SK-N-SH (cell line): ENCODE measurements around the gene GAB1. TPM values are rescaled to one million over a fixed set of nuclear protein-coding genes. Genes with fewer than 3 reads are reported as not detected.
A peak's percentile ranks its signal among the peaks of the same experiment; 100 is the strongest.

ENCODE experiments used
- CTCF ChIA-PET: fragments of 300-600, 350-600 bp; formaldehyde crosslinking; extraction: SDS; loops from one replicate; lab custom pipeline; 2021; lab: Yijun Ruan, JAX
- POLR2A ChIA-PET: fragments of 350-600 bp; sonication (Branson Sonifier 250); formaldehyde crosslinking; extraction: SDS; loops from one replicate; lab custom pipeline; 2020; ENCODE audit warnings: antibody characterized with exemption, inconsistent platforms; lab: Yijun Ruan, JAX
- DNase-seq: peaks from one replicate; pipeline ENCODE4 v3.0.0; 2012
- H2AFZ ChIP-seq: fragments of 200-600 bp; sonication (generic); 2 replicates; pipeline ENCODE4 v1.8.1; 2016; ENCODE audit warnings: antibody characterized with exemption, mild to moderate bottlenecking, low read depth
- H3F3A ChIP-seq: fragments of 200-600 bp; sonication (generic); replicated peaks from 2 replicates; pipeline ENCODE3; 2016; ENCODE audit warnings: antibody characterized with exemption, mild to moderate bottlenecking; ENCODE audit not compliant: insufficient read depth
- H3K27ac ChIP-seq, 2 experiments: fragments of 200-500 bp in 1 of 2; fragments of 200-600 bp in 1 of 2; sonication (Bioruptor generic) in 1 of 2; sonication (generic), shearing (Covaris generic) in 1 of 2; 2 replicates each; pipeline versions ENCODE4 v1.5.1 to v1.6.1; 2014 to 2016; ENCODE audit warnings: low read depth in 2 of 2, inconsistent platforms in 1 of 2, low read length in 1 of 2, mild to moderate bottlenecking in 1 of 2, mixed read lengths in 1 of 2
- H3K27me3 ChIP-seq: fragments of 200-600 bp; sonication (generic), shearing (Covaris generic); 2 replicates; pipeline ENCODE4 v1.6.1; 2016; ENCODE audit warnings: mixed run types; ENCODE audit not compliant: insufficient read depth
- H3K36me3 ChIP-seq, 2 experiments: fragments of 200-500 bp in 1 of 2; fragments of 200-600 bp in 1 of 2; sonication (Bioruptor generic) in 1 of 2; sonication (generic) in 1 of 2; replicated peaks in 1 of 2; 2 replicates each; pipeline versions ENCODE3 to v1.5.1; 2014 to 2016; ENCODE audit warnings: low read length in 1 of 2, mild to moderate bottlenecking in 1 of 2; ENCODE audit not compliant: insufficient read depth in 2 of 2, control insufficient read depth in 1 of 2
- H3K4me1 ChIP-seq, 2 experiments: fragments of 200-500 bp in 1 of 2; fragments of 200-600 bp in 1 of 2; sonication (Bioruptor generic) in 1 of 2; sonication (generic), shearing (Covaris generic) in 1 of 2; 2 replicates each; pipeline versions ENCODE4 v1.5.1 to v1.6.1; 2014 to 2016; ENCODE audit warnings: low read depth in 1 of 2, low read length in 1 of 2, mixed run types in 1 of 2; ENCODE audit not compliant: insufficient read depth in 2 of 2, control insufficient read depth in 1 of 2
- H3K4me2 ChIP-seq: fragments of 200-600 bp; sonication (generic), shearing (Covaris generic); 2 replicates; pipeline ENCODE4 v1.6.1; 2017; ENCODE audit warnings: mixed run types
- H3K4me3 ChIP-seq, 2 experiments: fragments of 200-500 bp in 1 of 2; fragments of 200-600 bp in 1 of 2; sonication (Bioruptor generic) in 1 of 2; sonication (generic), shearing (Covaris generic) in 1 of 2; 2 replicates each; pipeline versions ENCODE4 v1.5.1 to v1.8.1; 2014 to 2016; ENCODE audit warnings: low read depth in 2 of 2, inconsistent platforms in 1 of 2, low read length in 1 of 2, mild to moderate bottlenecking in 1 of 2, mixed read lengths in 1 of 2, moderate library complexity in 1 of 2
- H3K79me2 ChIP-seq: fragments of 200-600 bp; sonication (generic); 2 replicates; pipeline ENCODE4 v1.8.1; 2017; ENCODE audit warnings: mild to moderate bottlenecking; ENCODE audit not compliant: insufficient read depth
- H3K9ac ChIP-seq: fragments of 200-600 bp; sonication (generic); 2 replicates; pipeline ENCODE4 v1.6.1; 2017; ENCODE audit warnings: mixed run types
- H3K9me2 ChIP-seq: fragments of 200-600 bp; sonication (generic); 2 replicates; pipeline ENCODE4 v1.6.1; 2017; ENCODE audit warnings: mixed run types
- H3K9me3 ChIP-seq: fragments of 200-600 bp; sonication (generic); 2 replicates; pipeline ENCODE4 v1.6.1; 2017; ENCODE audit warnings: mixed run types, mild to moderate bottlenecking, moderate library complexity
- H4K20me1 ChIP-seq: fragments of 200-600 bp; sonication (generic); 2 replicates; pipeline ENCODE4 v1.6.1; 2017; ENCODE audit warnings: mild to moderate bottlenecking, mixed run types; ENCODE audit not compliant: insufficient read depth
- RAD21 ChIP-seq: IDR thresholded peaks from 2 replicates; pipeline ENCODE4 v1.6.1; 2012; ENCODE audit warnings: mild to moderate bottlenecking, low read length
- TAF1 ChIP-seq: IDR thresholded peaks from 2 replicates; pipeline ENCODE4 v1.6.1; 2012; ENCODE audit warnings: low read depth, mild to moderate bottlenecking, low read length, moderate library complexity, borderline replicate concordance
- TEAD4 ChIP-seq: IDR thresholded peaks from 2 replicates; pipeline ENCODE4 v1.4.0; 2012; ENCODE audit warnings: mild to moderate bottlenecking, borderline replicate concordance; ENCODE audit not compliant: insufficient read depth
- YY1 ChIP-seq: IDR thresholded peaks from 2 replicates; pipeline ENCODE4 v1.4.0; 2012; ENCODE audit warnings: low read depth, mild to moderate bottlenecking
- WGBS: methylation state at CpG from one replicate; pipeline ENCODE4 v1.1.6; 2017; ENCODE audit warnings: low lambda C conversion rate; 5-methylcytosine and 5-hydroxymethylcytosine counted together
- polyA plus RNA-seq, 3 experiments: library from polyadenylated mRNA; depleted of rRNA; stranded (reverse); fragments of >200 nt; gene quantifications; 2 replicates each; pipeline ENCODE4 v1.2.3, GENCODE V29; 2012
- TF ChIP-seq, protein P1 (sequence below): fragments of 200-600 bp; sonication (generic); IDR thresholded peaks from 2 replicates; pipeline ENCODE4 v1.6.1; 2017; ENCODE audit warnings: antibody characterized with exemption, mild to moderate bottlenecking, moderate library complexity
- TF ChIP-seq, protein P2 (sequence below): IDR thresholded peaks from 2 replicates; pipeline ENCODE4; 2012

The GAB1 gene
- polyA plus RNA-seq, 1 of the 3 experiments (the other 2 are of a cell fraction) = 3.7 TPM

DNA sequence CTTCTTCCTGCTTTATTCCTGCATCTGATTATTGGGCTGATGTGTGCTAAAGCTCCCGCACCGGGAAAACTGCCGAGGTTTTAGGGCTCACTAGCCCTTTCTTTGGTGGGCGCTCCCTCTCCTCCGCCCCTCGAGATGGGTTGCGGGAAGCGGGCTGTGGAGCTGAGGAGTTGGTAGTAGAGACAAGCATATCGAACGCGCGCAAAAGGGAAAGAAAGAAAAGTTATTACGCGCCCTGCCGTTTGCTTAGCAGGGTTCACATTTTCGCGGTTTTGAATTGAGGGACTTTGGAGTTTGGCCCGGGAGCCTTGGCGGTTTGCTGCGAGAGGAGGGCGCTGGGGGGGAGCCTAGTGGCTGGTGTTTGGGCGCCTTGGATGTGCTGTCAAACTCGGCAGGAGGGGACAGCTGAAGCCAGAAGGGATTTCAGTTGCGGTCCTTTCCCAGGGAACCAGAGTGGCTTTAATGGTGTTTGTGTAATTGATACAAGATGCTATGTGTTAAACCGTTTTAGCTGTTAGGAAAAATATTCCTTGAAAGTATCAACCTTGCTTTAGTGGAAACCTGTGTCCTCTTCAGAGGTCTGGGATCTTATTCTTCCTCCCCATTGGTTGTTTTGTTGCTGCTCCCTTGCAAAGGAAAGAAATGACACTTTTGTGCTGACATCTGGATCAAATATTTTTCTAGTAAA lies 1.1 kb downstream of the GAB1 start:
- Histone ChIP-seq H3K36me3 (no peaks in the 10 kb centered on the region), H3K9ac (peak overlapping the region; percentile 88), H3K9me3 (no peaks in the 10 kb centered on the region), H3K9me2 (no peaks in the 10 kb centered on the region), H3K4me2 (peak overlapping the region; percentile 100), H3K27me3 (no peaks in the 10 kb centered on the region), H3K4me1 (peaks cover 5 to 6% of the 10 kb centered on the region in 2 experiments; a peak in 3 of 4 replicates), H2AFZ (peak overlapping the region; percentile 73), H3K4me3 (peak overlapping the region; percentile 82 to 98), H3K79me2 (peaks cover 54% of the 10 kb centered on the region; the same call in 1 of the 2 replicates), H3F3A (peaks cover 11% of the 10 kb centered on the region), H3K27ac (peak overlapping the region; percentile 90 to 91; a peak in 3 of 4 replicates), H4K20me1 (peaks cover 35% of the 10 kb centered on the region)
- TF ChIP-seq YY1 = no peak
- TF ChIP-seq RAD21 = peak; percentile 18
- TF ChIP-seq, protein P1, sequence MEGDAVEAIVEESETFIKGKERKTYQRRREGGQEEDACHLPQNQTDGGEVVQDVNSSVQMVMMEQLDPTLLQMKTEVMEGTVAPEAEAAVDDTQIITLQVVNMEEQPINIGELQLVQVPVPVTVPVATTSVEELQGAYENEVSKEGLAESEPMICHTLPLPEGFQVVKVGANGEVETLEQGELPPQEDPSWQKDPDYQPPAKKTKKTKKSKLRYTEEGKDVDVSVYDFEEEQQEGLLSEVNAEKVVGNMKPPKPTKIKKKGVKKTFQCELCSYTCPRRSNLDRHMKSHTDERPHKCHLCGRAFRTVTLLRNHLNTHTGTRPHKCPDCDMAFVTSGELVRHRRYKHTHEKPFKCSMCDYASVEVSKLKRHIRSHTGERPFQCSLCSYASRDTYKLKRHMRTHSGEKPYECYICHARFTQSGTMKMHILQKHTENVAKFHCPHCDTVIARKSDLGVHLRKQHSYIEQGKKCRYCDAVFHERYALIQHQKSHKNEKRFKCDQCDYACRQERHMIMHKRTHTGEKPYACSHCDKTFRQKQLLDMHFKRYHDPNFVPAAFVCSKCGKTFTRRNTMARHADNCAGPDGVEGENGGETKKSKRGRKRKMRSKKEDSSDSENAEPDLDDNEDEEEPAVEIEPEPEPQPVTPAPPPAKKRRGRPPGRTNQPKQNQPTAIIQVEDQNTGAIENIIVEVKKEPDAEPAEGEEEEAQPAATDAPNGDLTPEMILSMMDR = peak; percentile 12; the same call in 1 of the 2 replicates
- 0 out of 2 replicates have a peak, but pooled peaks have one; percentile 16 for TF ChIP-seq TAF1
- under 1% methylated on average over 21 of the region's 25 CpGs for WGBS
- POLR2A ChIA-PET = interaction anchor here (1.4 to 1.5 kb wide), 3 partner anchors 14 to 176 kb away, joined by 4 to 6 read pairs (median 5); partner anchors contain the start of gene SMARCA5
- CTCF ChIA-PET = interaction anchor here (0.7 to 3.0 kb wide), 12 partner anchors 9 to 147 kb away, joined by 3 to 8 read pairs (median 3); no protein-coding TSS in a partner anchor
- DNase-seq = peak; percentile 37

DNA sequence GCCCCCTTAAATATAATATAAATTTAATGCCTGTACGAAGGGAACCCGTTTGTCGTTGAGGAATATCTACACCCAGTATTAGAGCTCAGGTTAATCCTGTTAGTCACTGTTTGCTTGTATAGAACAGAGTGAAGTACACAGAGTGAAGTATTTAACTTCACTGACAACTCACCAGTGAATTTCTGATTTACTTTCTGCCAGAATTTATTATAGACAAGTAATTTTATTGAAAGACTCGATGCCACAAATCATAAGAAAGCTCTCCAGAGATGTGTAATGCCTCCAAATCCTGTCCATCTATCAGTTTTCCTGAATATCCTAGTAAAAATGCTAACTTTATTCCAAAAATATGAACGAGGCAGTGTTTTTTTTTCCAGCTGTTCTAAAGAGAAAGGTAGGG lies 1.6 kb downstream of the GAB1 start:
- Histone ChIP-seq H3K9ac (peak overlapping the region; percentile 88; the same call in 1 of the 2 replicates), H2AFZ (peak overlapping the region; percentile 73; the same call in 1 of the 2 replicates), H3K9me2 (no peaks in the 10 kb centered on the region), H3K4me2 (peak overlapping the region; percentile 100), H3K27ac (no peak overlapping the region), H4K20me1 (peaks cover 35% of the 10 kb centered on the region), H3K27me3 (no peaks in the 10 kb centered on the region), H3K36me3 (no peaks in the 10 kb centered on the region), H3K79me2 (peaks cover 59% of the 10 kb centered on the region), H3K4me3 (peak overlapping the region; percentile 82 to 98; a peak in 2 of 4 replicates), H3F3A (peaks cover 6% of the 10 kb centered on the region), H3K9me3 (no peaks in the 10 kb centered on the region), H3K4me1 (peaks cover 5 to 6% of the 10 kb centered on the region in 2 experiments; a peak in 3 of 4 replicates)
- ChIA-PET POLR2A (no interaction called here), CTCF (interaction anchor here (0.6 to 3.0 kb wide), 4 partner anchors 13 to 77 kb away, joined by 3 to 8 read pairs (median 5); no protein-coding TSS in a partner anchor)
- TF ChIP-seq, protein P2, sequence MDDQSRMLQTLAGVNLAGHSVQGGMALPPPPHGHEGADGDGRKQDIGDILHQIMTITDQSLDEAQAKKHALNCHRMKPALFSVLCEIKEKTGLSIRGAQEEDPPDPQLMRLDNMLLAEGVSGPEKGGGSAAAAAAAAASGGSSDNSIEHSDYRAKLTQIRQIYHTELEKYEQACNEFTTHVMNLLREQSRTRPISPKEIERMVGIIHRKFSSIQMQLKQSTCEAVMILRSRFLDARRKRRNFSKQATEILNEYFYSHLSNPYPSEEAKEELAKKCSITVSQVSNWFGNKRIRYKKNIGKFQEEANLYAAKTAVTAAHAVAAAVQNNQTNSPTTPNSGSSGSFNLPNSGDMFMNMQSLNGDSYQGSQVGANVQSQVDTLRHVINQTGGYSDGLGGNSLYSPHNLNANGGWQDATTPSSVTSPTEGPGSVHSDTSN = no peak
- TF ChIP-seq TEAD4 = no peak
- DNase-seq = no peak
- WGBS = 84% methylated on average over 5 of the region's 5 CpGs
